Small intestine (tissue), 7 donors: ENCODE data around the gene E4F1. TPM values are rescaled to one million over a fixed set of nuclear protein-coding genes. Genes with fewer than 3 reads are reported as not detected.

Experiments used
- DNase-seq, 2 donors: peaks; one replicate each; pipeline versions ENCODE4 v3.0.0 to v3.0.0-alpha.2; 2013
- FAIRE-seq: peaks from 2 replicates; lab custom pipeline; 2012; peaks lifted over from hg19 to GRCh38; lab: Jason Lieb, UNC
- H3K27ac ChIP-seq, 3 donors: one replicate each; pipeline ENCODE4 v1.5.1; 2013; ENCODE audit warnings: low read length in 2 of 3, mild to moderate bottlenecking in 2 of 3, control low read depth in 1 of 3, inconsistent platforms in 1 of 3, low read depth in 1 of 3, moderate library complexity in 1 of 3
- H3K27me3 ChIP-seq, 3 donors: one replicate each; pipeline ENCODE4 v1.6.1; 2013; ENCODE audit warnings: low read length in 3 of 3, inconsistent platforms in 1 of 3; ENCODE audit not compliant: control insufficient read depth in 3 of 3, insufficient read depth in 3 of 3
- H3K36me3 ChIP-seq, 3 donors: one replicate each; pipeline ENCODE4 v1.6.1; 2013; ENCODE audit warnings: low read length in 3 of 3, inconsistent platforms in 1 of 3, low read depth in 1 of 3, mild to moderate bottlenecking in 1 of 3, moderate library complexity in 1 of 3; ENCODE audit not compliant: control insufficient read depth in 3 of 3, insufficient read depth in 2 of 3
- H3K4me1 ChIP-seq, 3 donors: one replicate each; pipeline ENCODE4 v1.6.1; 2013; ENCODE audit warnings: low read length in 2 of 3, inconsistent platforms in 1 of 3, low read depth in 1 of 3, mild to moderate bottlenecking in 1 of 3, moderate library complexity in 1 of 3; ENCODE audit not compliant: control insufficient read depth in 3 of 3, insufficient read depth in 2 of 3
- H3K4me3 ChIP-seq, 3 donors: one replicate each; pipeline ENCODE4 v1.5.1; 2013; ENCODE audit warnings: low read length in 3 of 3, control low read depth in 1 of 3, inconsistent platforms in 1 of 3, low read depth in 1 of 3, mild to moderate bottlenecking in 1 of 3, moderate library complexity in 1 of 3
- H3K9me3 ChIP-seq, 2 donors: one replicate each; pipeline ENCODE4 v1.6.1; 2013; ENCODE audit warnings: low read depth in 1 of 2, low read length in 1 of 2; ENCODE audit not compliant: control insufficient read depth in 2 of 2, insufficient read depth in 1 of 2
- WGBS, 3 donors: extraction: QIAGEN DNeasy Blood & Tissue Kit; methylation state at CpG; one replicate each; pipeline ENCODE4 v1.1.7; 2013; 5-methylcytosine and 5-hydroxymethylcytosine counted together
- polyA plus RNA-seq, 4 donors: library from polyadenylated mRNA; stranded (reverse) in 3 of 4; unstranded in 1 of 4; fragments of 200-250 nt in 3 of 4; fragments of 120-200 nt in 1 of 4; gene quantifications; one replicate each; pipeline versions ENCODE4 v1.2.1 to v1.2.3, GENCODE V29; 2013
- donor health status: healthy with polysubstance abuse.
- donor health status: control.
- donor health status: control.
- donor health status: Bipolar disorder and iron deficiency.
- donor health status: healthy.

The E4F1 gene
- polyA plus RNA-seq, 4 donors = 16.5 to 37.1 (median 22.8) TPM

DNA sequence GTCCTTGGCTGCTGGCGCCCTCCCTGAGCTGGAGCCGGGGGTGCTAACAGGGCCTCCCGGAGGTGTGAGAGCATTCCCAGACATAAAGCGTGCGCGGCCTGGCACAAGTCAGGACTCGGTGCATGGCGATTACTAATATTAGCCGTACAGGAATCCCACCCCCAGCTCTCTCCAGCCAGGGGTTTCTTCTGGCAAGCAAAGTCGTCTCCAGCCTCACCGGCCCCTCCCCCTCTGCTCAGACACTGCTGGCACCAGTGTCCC, 32.0 kb upstream of the E4F1 start:
- no peak for FAIRE-seq
- H3K9me3 ChIP-seq = no peaks in the 10 kb centered on the region
- 84 to 90% (median 86%) methylated on average over 11 of the region's 11 CpGs for WGBS, 3 donors

DNA sequence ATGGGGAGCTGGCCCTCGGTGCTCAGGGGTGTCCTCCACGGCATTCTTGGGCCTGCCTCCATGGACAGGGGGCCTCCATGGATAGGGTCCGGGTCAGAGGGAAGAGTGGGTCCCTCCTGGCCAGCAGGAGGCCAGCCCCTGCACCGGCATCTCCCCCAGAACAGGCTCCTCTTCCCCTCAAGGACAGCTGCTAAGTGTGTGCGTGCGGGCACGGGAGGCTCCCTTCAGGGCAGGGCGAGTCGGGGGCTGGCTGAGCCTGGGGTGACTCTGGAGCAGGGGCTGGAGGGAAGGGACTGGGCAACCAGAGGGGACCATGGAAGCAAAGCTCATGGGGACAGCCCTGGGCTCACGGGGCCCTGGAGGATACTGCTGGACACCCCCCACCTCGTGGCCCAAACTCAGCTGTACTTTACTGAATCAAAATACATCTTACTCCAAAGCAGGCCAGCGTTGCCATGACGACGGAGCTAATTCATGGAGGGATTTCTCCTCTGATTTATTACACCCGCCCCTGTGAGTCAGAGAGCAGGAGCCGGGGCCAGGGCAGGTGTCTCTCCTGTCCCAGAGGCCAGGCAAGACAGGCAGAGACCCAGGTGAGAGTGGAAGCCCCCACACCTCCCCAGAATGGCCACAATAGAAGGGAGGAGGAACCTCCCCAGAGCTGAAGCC, 29.1 kb upstream of the E4F1 start:
- Histone ChIP-seq H3K27me3 (peaks cover 11 to 49% (median 25%) of the 10 kb centered on the region in 3 donors), H3K27ac (no peak overlapping the region), H3K36me3 (no peaks in the 10 kb centered on the region), H3K4me3 (no peak overlapping the region), H3K9me3 (no peaks in the 10 kb centered on the region), H3K4me1 (peaks cover 0 to 9% (median 0%) of the 10 kb centered on the region in 3 donors)
- WGBS, 3 donors = 26 to 53% (median 33%) methylated on average over 12 to 16 of the region's 16 CpGs
- no peak for DNase-seq
- FAIRE-seq = no peak

More for the DNA sequence above, 32.0 kb upstream of the E4F1 start:
- no peak overlapping the region for H3K4me3 ChIP-seq
- no peak for DNase-seq
- no peak overlapping the region for H3K27ac ChIP-seq
- no peaks in the 10 kb centered on the region for H3K36me3 ChIP-seq
- peaks cover 5 to 25% (median 13%) of the 10 kb centered on the region in 3 donors for H3K27me3 ChIP-seq
- peaks cover 0 to 9% (median 0%) of the 10 kb centered on the region in 3 donors for H3K4me1 ChIP-seq

DNA sequence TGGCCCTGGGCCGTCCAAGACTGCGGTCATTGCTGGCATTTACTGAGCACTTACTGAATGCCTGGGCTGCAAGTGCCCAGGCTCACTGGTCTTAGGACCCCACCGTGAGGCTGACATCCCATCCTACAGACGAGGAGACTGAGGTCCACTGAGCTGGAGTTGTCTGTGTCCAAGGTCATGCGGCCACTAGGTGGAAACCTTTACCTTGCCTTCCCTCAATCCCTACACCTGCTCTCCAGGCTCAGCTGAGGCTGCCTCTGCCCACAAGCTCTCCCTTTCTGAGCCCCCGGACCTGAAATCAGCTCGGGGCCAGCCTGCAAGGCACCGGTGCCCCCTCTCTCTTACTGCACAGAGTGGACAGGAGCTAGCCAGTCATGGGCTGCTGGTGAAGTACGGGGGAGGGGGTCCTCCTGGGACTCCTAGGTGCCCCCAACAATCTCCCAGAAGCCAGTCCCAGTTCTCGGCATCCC, 28.5 kb upstream of the E4F1 start:
- Histone ChIP-seq H3K27ac (no peak overlapping the region), H3K4me1 (peaks cover 0 to 9% (median 0%) of the 10 kb centered on the region in 3 donors), H3K27me3 (peaks cover 16 to 55% (median 25%) of the 10 kb centered on the region in 3 donors), H3K36me3 (no peaks in the 10 kb centered on the region), H3K4me3 (no peak overlapping the region), H3K9me3 (no peaks in the 10 kb centered on the region)
- 12 to 18% (median 13%) methylated on average over 9 to 10 of the region's 10 CpGs for WGBS, 3 donors
- no peak for FAIRE-seq
- DNase-seq = peak; percentile 71 to 74

DNA sequence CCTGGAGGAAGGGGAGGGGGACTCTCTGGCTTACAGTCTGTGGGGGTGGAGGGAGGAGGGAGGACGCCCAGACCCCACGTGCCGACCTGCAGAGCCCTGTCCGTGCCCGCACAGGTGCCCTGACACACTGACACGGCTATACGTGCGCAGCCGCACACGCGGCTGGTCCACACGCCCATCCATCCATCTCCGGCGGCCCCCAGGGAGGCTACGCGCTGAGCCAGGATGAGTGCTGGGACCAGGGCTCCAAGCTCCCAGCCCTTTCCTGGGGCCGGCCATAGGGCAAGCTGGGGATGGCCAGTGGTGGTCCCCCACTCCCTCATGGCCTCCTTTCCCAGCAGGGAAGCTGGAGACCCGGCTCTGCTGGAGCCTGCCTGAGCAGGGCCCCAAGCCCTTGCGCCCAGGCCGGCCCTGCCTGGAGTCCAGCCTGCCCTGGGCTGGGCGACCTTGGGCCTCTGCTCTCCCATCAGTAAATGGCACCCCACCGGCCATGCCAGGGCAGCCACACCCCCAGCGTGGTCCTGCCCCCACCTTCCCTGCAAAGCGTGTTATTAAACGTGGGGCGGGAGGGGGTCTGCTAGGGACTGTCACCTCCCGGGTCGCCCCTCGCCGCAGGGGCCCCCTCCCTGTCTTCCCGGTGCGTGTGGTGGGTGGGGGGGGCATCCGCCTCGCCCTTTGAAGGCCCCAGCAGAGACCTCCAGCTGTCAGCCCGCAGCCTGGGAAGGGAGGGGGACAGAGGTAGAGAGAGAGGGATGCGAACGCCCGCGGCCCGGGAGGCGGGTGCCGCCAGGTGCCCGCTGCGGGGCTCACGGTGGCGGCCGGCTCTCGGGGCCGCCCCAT, 27.8 kb upstream of the E4F1 start:
- FAIRE-seq = no peak
- Histone ChIP-seq H3K4me3 (peak overlapping the region in 2 of 3 donors; percentile 2 to 57), H3K36me3 (no peaks in the 10 kb centered on the region), H3K27me3 (peaks cover 16 to 62% (median 26%) of the 10 kb centered on the region in 3 donors), H3K4me1 (peaks cover 0 to 9% (median 0%) of the 10 kb centered on the region in 3 donors), H3K27ac (no peak overlapping the region), H3K9me3 (peaks cover 0 to 3% of the 10 kb centered on the region in 2 donors)
- no peak for DNase-seq
- 2 to 3% (median 2%) methylated on average over 36 to 49 of the region's 49 CpGs for WGBS, 3 donors

DNA sequence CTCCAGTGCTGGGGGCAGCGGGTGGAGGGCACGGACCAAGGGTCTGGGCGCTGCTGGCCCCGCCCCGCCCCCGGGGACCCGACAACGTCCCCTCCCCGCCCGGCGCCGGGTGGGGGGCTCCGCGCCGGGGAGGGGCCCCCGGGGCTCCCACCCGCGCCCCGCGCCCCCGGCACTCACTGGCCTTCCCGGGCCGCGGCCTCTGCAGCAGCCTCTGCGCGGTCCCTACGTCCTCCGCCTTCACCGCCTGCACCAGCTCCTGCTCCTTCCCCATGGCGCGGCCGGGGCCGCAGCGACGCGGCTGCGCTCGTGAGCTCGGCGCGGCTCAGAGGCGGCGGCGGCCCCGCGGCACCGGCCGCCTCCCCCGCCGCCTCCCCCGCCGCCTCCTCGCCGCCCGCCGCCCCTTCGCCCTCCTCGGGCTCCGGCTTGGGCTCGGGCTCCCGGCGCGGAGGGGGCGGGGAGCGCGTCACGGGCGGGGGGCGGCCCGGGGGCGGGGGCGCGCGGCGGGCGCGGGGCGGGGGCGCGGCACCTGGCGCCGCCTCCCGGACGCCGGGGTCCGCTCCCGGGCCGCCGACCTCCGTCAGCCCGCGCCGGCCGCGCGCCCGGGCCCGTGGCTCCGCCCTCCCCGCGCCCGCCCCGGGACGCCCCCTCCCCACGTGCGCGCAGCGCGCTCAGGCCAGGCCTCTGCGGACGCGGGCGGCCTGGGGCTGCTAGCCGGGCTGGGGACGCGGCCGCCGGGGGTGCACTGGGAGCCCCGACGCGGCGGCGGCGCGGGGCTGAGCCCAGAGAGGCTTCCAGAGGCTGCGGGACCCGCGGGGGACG, 27.0 kb upstream of the E4F1 start, which contains the start of gene CASKIN1:
CASKIN1 (minus strand) TSS at position 444 of the 819 bp plus-strand sequence; CDS start at position 271, 173 bp downstream.
- Histone ChIP-seq H3K9me3 (peaks cover 0 to 4% of the 10 kb centered on the region in 2 donors), H3K27ac (no peak within 1 kb of the TSS), H3K4me1 (peaks cover 0 to 9% (median 0%) of the 10 kb centered on the region in 3 donors), H3K27me3 (peaks cover 16 to 63% (median 26%) of the 10 kb centered on the region in 3 donors), H3K36me3 (no peaks in the 10 kb centered on the region), H3K4me3 (peak within 1 kb of the TSS in 2 of 3 donors; percentile 2 to 57)
- peak in 1 of 2 donors; percentile 44 for DNase-seq
- no peak for FAIRE-seq
- 1% methylated on average over 30 to 129 of the region's 129 CpGs for WGBS, 3 donors

DNA sequence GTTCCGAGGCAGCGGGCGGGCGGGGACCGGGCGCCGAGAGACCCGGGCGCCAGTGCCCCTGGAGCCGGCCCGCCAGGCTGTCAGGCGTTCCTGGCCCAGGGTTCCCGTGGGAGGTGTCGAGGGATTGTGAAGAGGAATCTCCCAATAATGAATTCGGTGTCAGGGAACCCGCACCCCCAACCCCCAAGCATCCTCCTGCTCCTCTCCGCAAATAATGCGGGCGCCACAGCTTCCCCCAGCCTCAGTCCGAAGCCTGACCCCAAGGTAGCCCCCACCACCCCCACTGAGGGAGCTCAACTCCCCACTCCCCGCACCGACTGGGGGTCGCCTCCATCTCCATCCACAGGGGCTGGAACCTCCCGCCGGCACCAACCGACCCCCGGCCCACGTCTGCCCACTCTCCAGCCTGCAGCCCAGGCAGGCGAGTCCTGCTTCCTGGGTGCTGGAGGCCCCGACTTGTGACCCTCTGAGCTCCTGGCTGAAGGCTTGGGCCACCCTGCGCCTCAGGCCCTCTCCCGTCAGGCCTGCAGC, 26.3 kb upstream of the E4F1 start:
- DNase-seq (no peak), FAIRE-seq (no peak)
- 20 to 34% (median 33%) methylated on average over 13 to 32 of the region's 32 CpGs for WGBS, 3 donors
- Histone ChIP-seq H3K27ac (no peak overlapping the region), H3K4me3 (peak overlapping the region in 1 of 3 donors; percentile 57), H3K9me3 (peaks cover 0 to 4% of the 10 kb centered on the region in 2 donors), H3K27me3 (peaks cover 16 to 63% (median 26%) of the 10 kb centered on the region in 3 donors), H3K36me3 (no peaks in the 10 kb centered on the region), H3K4me1 (peaks cover 0 to 9% (median 0%) of the 10 kb centered on the region in 3 donors)

DNA sequence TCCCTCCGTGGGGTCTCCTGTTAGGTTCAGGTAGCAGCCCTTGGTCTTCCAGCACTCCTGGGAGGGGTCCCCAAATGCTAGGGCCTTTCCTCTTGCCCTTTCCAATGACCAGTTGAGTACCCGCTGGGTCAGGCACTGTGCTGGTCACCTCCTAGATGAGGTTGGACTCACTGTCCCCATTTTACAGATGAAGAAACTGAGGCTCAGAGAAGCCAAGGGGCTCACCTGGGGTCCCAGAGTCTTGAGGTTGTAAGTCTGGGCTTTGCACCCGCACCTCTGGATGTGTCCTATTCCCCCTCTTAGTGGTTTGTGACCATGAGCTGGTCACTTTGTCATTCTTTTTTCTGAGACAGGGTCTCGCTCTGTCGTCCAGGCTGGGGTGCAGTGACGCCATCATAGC, 25.6 kb upstream of the E4F1 start:
- FAIRE-seq (no peak), DNase-seq (no peak)
- Histone ChIP-seq H3K4me3 (no peak overlapping the region), H3K36me3 (no peaks in the 10 kb centered on the region), H3K9me3 (peaks cover 0 to 4% of the 10 kb centered on the region in 2 donors), H3K27me3 (peaks cover 16 to 63% (median 26%) of the 10 kb centered on the region in 3 donors), H3K4me1 (peaks cover 0 to 9% (median 0%) of the 10 kb centered on the region in 3 donors), H3K27ac (no peak overlapping the region)
- 79 to 83% (median 79%) methylated on average over 6 of the region's 6 CpGs for WGBS, 3 donors
